GM18511 (cell line): Measurements from ENCODE around the gene TLNRD1.

ENCODE experiments used
- ATAC-seq: cut with Tn5 transposase; IDR thresholded peaks from one replicate; pipeline ENCODE4 v1.9.1; 2021; ENCODE audit warnings: mild to moderate bottlenecking, moderate library complexity; ENCODE audit not compliant: unreplicated experiment

Gene TLNRD1

DNA sequence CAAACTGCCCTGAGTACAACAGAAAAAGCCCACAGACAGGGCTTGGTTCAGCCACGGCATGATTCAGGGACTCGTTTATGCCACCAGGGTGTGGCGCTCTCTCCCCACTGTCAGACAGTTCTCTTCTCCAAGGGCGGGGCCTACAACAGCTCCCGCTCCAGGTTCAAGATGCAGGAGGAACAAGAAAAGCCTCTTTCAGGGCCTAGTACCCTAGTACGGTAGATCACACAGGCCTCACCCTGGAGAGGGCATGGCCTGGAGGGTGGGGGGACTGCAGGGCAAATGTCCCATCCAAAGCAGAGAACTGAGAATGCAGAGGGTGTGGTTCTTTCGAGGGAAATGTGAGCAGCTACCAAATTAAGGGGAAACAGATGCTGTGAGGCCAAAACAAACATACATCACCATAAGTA is 23.1 kb upstream of the TLNRD1 start:
- ATAC-seq, result no peak

- no peak for ATAC-seq
Observed at GRCh38 chr15:80978685-80979329, 21.9 kb upstream of the TLNRD1 start.

GRCh38 chr15:80979538-80980200 is 21.1 kb upstream of the TLNRD1 start:
- no peak for ATAC-seq

GRCh38 chr15:80982205-80982604 is 18.5 kb upstream of the TLNRD1 start:
- no peak for ATAC-seq

GRCh38 chr15:80982839-80983238 is 17.9 kb upstream of the TLNRD1 start:
- ATAC-seq, result no peak

DNA sequence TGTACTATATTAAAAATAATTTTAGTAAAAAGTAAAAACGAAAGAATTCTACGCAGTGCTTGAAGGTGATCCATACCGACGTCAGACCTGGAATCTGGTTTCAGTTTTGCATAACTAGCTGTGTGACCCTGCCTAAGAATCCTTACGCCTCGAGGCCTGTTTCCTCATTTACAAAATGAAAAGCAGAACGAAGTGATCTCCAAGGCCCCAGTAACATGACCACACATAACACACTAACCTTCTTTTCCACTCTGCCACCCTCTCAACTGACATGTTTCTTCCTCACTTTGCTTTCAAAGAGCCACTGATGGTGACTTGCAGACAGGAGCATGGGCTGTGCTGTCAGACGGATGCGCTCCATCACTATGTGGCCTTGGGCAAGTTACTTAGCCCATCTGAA is 15.9 kb upstream of the TLNRD1 start:
- no peak for ATAC-seq

- ATAC-seq, result no peak
Observed at GRCh38 chr15:80985981-80986380, 14.7 kb upstream of the TLNRD1 start.

DNA sequence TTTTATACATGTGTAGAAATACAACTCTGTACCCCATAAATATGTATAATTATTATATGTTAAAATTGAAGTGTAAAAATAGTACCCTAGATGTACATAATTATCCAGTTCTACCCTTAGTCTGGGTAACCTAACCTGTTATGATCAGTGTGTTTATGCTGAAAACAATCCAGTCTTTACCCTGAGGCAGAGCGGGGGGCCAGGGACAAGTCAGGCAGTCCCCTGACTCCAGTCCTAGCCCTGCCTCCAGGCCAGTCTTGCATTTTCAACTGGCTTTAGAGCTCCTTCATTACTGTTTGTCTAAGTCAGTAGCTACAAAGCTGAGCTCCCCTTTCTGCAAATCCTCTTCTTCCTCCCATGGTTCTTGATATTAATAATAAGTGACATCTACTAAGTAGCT is 14.2 kb upstream of the TLNRD1 start:
- ATAC-seq, result no peak

DNA sequence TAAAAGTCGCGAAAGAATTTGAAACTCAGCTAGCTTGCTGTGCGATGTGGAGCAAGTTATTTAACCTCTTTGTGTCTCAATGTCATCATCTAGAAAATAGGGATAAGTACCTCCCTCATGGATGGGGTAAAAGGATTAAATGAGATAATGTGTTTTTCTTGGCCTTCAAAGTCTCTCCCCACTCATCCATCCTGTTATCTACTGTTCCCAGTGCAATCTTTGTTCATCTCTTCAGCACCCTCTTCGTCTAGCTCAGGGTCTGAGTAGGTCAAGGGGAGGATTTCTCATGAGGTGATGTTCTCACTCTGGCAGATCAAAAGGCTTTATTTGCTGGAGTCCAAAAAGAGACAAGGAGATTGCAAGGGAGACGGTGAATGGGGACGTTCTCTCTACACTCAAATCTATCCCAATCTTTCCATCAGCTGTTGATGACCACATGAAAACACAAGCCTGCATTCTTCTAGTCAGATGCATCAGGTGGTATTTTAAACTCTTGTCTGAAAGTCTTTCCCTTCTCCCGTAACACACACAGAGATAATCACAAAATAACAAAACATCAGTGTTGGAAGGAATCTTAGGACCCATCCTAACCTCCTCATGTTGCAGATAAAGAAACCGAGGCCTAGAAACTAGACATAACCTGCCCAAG is 12.5 kb upstream of the TLNRD1 start:
- no peak for ATAC-seq

- ATAC-seq, result peak; percentile 17
Observed at GRCh38 chr15:80989081-80989517, 11.6 kb upstream of the TLNRD1 start.

- peak; percentile 96 for ATAC-seq
Observed at GRCh38 chr15:80989518-80990478, 10.9 kb upstream of the TLNRD1 start, which contains the start of gene MESD. Gene MESD, minus strand, starts transcription at chr15:80989819. Its CDS starts 28 bp downstream, at chr15:80989791.

GRCh38 chr15:80990955-80991354 is 9.8 kb upstream of the TLNRD1 start:
- no peak for ATAC-seq

- ATAC-seq, result no peak
Observed at GRCh38 chr15:80991421-80991820, 9.3 kb upstream of the TLNRD1 start.

DNA sequence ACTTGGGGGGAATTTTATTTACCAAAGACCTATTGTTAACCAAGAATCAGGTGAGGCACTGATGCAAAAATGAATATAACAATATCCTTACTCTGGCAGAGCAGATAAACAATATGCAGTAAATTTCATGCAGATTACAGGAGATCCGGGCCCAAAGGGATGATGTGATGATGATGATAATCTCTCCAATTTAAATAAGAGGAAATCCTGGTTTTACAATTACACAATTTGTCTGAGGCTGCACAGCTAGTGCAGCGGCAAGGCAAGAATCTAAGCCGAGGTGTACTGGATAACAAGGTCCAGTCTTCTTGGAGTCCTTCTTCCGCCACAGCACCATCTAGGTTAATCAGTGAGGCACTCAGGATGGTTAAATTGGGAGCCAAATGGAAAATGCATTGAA is 8.7 kb upstream of the TLNRD1 start:
- no peak for ATAC-seq

GRCh38 chr15:80992441-80992840 is 8.3 kb upstream of the TLNRD1 start:
- no peak for ATAC-seq

- no peak for ATAC-seq
Observed at GRCh38 chr15:80996247-80996646, 4.5 kb upstream of the TLNRD1 start.

DNA sequence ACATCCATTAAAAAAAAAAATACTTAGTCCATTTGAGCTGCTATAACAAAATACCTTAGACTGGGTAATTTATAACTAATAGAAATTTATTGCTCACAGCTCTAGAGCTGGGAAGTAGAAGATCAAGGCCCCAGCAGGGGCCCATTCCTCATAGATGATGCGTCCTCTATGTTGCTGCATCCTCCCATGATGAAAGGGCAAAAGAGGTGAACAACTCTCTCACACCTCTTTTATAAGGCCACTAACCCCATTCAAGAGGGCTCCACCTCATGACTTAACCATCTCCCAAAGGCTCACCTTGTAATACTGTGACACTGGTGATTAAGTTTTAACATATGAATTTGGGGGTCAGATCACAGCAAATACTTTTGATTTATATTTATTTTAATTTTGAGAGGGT is 3.0 kb upstream of the TLNRD1 start:
- ATAC-seq, result no peak

GRCh38 chr15:80998251-80998650 is 2.5 kb upstream of the TLNRD1 start:
- ATAC-seq, result no peak

DNA sequence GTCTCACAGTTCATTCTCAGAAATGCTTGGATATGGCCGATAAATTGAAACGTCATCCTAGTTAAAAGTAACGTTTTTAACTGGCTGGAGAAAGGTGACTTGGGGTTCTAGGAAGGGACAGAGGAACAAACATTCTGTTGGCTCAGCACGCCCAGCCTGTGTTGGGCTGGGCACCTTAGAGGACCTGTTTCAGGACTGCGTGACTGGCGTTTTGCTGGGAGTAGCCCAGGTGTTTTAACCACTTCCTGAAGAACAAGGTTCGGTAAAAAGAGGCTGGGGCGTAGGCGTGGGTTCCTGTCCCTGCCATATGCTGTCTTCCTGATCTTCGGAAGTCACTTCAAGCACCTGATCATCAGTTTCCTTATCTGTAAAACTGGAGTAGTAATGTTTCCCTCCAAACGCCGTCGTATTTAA is 1.1 kb upstream of the TLNRD1 start:
- peak; percentile 28 for ATAC-seq

- no peak for ATAC-seq
Observed at GRCh38 chr15:81000144-81000623, 539 bp upstream of the TLNRD1 start.
